WI38 (cell line): ENCODE results near the gene FLNB.
A peak's percentile ranks its signal among the peaks of the same experiment; 100 is the strongest.

Experiments used
- H3K4me3 ChIP-seq: 2 replicates; pipeline ENCODE4 v1.5.1; 2011; ENCODE audit warnings: low read depth, mild to moderate bottlenecking, control low read depth, low read length
- TF ChIP-seq, protein P1 (sequence below): IDR thresholded peaks from 2 replicates; pipeline ENCODE4 v1.5.1; 2012; ENCODE audit warnings: low read depth, mild to moderate bottlenecking, control low read depth, low read length

FLNB gene

DNA sequence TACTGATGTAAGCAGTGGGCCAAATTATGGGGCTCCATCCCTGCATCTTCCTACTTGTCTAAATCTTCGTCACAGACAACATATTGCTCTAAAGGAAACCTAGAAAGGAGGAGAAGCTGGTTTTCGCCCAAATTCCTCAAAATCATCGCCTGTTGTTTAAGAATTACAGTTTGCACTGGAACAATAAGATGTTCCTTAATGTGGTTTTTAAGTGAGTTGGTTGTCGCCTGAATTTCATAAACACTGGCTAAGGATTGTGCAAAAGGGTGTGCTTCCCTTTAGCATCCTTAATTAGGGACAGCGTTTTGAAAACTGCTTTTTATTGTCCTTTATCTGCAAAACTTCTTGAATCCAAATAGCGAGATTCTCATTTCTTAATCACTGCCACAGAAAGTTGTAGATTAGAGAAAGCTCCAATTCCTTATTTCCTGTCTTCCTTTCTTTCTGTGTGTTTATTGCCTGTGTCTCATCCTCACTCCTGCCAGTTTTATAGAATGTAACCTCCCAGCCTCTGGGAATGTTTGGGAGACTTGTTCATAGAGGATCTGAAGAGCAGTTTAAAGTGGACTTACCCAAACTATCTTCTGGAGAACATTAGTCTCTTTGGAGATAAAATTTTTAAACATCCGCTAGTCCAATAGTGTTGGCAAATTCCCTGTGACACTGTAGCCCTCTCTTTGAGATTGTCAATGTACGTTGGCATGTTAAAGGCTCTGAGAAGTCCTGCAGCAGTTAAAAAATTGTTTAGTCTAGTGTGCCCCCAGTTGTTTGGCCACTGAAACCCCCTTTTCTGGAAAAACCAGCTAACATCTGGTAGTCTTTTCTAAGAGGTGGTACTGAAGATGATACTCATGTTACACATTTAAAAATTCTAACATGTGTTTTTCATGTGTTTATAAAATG is 50.4 kb downstream of the FLNB start:
- TF ChIP-seq, protein P1, sequence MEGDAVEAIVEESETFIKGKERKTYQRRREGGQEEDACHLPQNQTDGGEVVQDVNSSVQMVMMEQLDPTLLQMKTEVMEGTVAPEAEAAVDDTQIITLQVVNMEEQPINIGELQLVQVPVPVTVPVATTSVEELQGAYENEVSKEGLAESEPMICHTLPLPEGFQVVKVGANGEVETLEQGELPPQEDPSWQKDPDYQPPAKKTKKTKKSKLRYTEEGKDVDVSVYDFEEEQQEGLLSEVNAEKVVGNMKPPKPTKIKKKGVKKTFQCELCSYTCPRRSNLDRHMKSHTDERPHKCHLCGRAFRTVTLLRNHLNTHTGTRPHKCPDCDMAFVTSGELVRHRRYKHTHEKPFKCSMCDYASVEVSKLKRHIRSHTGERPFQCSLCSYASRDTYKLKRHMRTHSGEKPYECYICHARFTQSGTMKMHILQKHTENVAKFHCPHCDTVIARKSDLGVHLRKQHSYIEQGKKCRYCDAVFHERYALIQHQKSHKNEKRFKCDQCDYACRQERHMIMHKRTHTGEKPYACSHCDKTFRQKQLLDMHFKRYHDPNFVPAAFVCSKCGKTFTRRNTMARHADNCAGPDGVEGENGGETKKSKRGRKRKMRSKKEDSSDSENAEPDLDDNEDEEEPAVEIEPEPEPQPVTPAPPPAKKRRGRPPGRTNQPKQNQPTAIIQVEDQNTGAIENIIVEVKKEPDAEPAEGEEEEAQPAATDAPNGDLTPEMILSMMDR = no peak
- no peak overlapping the region for H3K4me3 ChIP-seq

DNA sequence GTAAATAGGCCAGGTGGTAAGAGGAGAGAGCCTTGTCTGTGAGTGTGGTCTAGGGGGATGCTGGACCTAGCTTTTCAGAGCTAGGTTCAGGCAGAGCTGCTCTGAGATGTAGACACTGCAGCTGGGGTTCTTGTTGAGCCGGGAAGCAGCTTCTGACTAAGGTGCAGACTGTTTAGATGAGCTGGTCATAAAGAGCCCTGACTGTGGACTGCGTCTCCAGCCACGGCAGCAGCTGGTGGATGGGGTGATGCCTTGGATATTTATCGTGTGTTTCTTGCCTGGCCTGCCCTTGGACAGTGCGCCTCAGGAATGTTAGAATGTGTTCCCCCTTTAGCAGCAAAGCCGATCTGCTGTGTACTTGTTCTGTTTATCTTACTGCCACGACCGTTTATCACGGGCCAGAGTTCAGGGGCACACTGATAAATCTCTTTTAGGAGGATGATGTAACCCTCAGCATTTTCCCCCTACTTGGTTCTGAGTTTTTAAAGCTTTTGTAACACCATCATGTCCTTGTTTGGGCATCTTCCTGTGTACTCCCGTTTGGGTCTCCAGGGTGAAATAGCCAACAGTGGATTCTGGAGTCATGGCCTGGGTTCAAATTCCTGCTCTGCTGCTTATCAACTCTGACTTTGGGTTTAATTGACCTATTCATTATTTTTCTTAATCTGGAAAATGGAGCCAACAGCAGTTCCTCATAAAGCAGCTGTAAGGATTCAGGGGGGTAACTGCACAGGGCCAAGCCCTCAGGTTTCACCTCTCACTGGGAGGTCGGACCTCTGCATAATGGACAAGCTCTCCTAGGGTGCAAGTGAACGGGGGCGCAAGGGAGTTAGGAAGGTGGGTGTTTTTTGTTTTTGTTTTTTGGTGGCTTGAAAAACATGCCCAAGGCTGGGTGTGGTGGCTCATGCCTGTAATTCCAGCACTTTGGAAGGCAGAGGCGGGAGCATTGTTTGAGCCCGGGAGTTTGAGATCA is 51.4 kb downstream of the FLNB start:
- H3K4me3 ChIP-seq = peak overlapping the region; percentile 3; the same call in 1 of the 2 replicates
- TF ChIP-seq, protein P1 = no peak

DNA sequence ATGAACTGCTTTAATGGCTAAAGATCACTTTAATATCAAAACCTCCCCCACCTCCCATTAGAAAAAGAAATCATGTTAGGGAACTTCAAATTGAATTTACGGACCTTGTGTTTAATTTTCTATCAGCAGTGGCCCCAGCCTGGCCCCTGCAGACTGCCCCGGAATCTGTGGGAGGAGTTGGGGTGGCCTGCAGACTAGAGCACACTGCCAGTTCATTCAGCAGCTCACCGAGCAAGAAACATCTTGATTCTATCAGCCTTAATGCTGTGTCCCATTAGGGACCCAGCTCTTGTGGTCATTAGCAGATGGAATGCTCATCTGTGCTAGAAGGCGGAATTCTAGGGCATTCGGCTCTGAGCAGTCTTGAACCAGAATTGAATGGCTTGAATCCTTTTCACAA is 54.2 kb downstream of the FLNB start:
- TF ChIP-seq, protein P1 = no peak
- no peak overlapping the region for H3K4me3 ChIP-seq

DNA sequence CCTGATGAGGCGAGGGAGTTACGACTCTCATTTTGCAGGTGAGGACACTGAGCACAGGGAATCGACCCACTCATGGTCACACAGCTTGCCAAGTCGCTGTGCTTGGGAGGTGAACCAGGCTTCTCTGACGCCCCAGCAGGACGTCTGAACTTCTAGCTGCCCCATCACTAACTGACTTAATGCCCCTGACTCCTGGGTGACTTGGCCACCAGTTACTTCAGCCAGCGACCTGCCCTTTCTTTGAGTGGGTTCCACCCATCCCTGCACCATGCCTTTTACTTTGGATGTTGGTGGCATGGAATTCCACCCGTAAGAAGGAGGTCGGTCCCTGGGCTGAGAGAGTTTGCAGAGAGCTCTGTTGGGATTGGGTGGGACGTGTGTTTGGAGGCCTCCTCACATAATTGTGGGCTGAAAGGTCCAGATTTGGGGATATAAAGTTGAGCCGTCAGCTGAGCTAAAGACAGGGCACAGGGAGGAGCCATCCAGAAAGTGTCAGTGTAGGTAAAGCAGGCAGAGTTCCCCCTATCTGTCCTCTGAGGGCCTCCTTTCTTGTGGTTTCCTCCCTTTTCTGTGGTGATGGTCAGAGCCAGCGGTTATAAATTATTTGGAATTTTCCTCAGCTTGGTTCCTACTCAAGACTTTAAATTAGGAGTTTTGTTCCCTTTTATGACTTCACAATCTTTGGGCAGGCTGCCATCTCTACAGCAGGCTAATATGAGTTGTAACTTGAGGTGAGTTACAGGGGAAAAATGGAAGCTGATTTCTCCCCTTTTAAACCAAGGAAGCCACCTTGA is 55.0 kb downstream of the FLNB start:
- TF ChIP-seq, protein P1 = no peak
- H3K4me3 ChIP-seq = no peak overlapping the region

DNA sequence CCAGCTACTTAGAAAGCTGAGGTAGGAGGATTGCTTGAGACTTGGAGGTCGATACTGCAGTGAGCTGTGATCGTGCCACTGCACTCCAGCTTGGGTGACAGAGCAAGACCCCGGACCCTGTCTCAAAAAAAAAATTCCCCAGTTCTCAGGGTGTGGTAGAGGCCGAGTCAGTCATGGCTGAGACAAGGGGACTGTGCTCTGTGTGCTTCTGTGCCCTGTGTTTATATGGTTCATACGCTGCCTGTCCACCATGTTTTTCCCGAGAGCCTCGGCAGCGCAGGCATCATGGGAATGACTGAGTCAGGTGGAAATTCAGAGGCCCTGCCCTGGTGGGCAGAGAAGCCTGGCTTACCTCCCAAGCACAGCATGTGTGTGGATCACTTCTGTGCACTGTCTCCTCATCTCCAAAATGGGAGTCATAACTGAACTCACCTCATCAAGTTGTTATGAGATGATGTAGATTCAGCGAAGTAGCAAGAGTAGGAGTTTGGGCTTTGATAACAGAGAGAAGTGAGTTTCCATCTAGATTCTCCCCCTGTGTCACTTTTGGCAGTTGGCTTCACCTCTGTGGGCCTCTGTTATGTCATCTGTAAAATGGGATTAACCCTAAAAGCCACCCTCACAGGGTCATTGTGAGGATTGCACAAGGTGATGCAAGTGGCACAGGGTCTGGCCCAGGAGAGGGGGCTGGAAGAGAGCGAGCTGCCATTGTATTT is 56.9 kb downstream of the FLNB start:
- TF ChIP-seq, protein P1 = no peak
- H3K4me3 ChIP-seq = no peak overlapping the region

DNA sequence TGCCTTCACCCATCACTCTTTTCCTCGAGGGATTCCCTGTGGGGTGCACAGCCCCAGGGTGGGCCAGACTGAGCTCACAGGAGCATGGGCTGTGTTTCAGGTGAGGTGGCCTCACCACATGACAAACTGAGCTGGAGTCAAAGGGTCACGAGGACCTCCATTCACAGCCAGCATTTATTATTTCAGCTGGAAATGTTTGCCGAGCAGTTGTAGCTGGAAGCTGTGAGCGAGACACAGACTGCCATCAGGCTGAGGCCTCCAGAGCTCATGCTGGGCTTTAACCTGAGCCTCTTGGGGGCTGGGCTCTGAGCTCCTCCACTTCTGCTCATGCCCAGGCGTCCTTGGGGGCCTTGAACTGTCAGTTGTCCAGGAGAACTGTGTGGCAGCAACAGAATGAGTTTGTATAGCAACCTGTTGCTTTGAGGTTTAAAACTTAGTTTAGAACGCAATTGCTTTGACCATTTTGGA is 57.5 kb downstream of the FLNB start:
- TF ChIP-seq, protein P1 = no peak
- H3K4me3 ChIP-seq = no peak overlapping the region
